Peyer's patch (tissue), 4 donors: ENCODE measurements around the gene CBLL2.

Experiments used
- POLR2A ChIP-seq, 2 donors: fragments of 450-650 bp; IDR thresholded peaks; one replicate each; pipeline ENCODE4 v1.5.1; 2017; ENCODE audit warnings: antibody characterized with exemption in 2 of 2, mild to moderate bottlenecking in 2 of 2, moderate library complexity in 2 of 2
- TF ChIP-seq, protein P1 (sequence below), 6 experiments: fragments of 450-650 bp in 4 of 6; fragments of 200-600 bp in 2 of 6; sonication (generic) in 1 of 6; IDR thresholded peaks; one replicate each; pipeline ENCODE4 v1.5.1; 2017 to 2019; ENCODE audit warnings: antibody characterized with exemption in 6 of 6, mild to moderate bottlenecking in 3 of 6, moderate library complexity in 1 of 6

DNA sequence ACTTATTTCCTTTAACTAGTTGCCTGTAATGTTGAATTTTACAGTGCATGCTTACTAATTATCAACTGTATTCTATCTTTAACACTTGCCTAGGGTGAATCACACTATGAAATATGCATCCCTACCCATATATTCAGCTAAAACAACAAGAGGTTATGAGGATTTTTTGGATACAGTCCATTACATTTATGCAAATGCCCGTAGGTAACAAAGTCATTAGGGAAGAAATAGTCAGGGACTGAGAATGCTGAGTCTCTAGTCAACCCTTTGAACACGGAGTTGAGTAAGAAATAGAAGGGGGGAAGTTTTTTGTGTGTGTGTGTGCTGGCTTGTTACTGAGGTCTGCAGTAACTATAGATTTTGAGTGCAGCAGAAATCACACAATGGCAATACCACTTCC is 26.1 kb upstream of the CBLL2 start:
- no peak for TF ChIP-seq POLR2A (IDR thresholded peaks at IDR 0.05)
- TF ChIP-seq, protein P1, sequence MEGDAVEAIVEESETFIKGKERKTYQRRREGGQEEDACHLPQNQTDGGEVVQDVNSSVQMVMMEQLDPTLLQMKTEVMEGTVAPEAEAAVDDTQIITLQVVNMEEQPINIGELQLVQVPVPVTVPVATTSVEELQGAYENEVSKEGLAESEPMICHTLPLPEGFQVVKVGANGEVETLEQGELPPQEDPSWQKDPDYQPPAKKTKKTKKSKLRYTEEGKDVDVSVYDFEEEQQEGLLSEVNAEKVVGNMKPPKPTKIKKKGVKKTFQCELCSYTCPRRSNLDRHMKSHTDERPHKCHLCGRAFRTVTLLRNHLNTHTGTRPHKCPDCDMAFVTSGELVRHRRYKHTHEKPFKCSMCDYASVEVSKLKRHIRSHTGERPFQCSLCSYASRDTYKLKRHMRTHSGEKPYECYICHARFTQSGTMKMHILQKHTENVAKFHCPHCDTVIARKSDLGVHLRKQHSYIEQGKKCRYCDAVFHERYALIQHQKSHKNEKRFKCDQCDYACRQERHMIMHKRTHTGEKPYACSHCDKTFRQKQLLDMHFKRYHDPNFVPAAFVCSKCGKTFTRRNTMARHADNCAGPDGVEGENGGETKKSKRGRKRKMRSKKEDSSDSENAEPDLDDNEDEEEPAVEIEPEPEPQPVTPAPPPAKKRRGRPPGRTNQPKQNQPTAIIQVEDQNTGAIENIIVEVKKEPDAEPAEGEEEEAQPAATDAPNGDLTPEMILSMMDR (IDR thresholded peaks at IDR 0.05) = no peak
